IPS-18c (cell line): Measurements from ENCODE around the gene CEBPA.

Source experiments
- H3K4me3 ChIP-seq: 2 replicates; pipeline ENCODE4 v1.7.0; 2013; ENCODE audit warnings: low read depth, mild to moderate bottlenecking, low read length, moderate library complexity; ENCODE audit not compliant: insufficient read depth
- H3K9me3 ChIP-seq: one replicate; pipeline ENCODE4 v1.6.1; 2013; ENCODE audit warnings: mild to moderate bottlenecking, low read length, moderate library complexity; ENCODE audit not compliant: control insufficient read depth, insufficient read depth

The CEBPA gene

DNA sequence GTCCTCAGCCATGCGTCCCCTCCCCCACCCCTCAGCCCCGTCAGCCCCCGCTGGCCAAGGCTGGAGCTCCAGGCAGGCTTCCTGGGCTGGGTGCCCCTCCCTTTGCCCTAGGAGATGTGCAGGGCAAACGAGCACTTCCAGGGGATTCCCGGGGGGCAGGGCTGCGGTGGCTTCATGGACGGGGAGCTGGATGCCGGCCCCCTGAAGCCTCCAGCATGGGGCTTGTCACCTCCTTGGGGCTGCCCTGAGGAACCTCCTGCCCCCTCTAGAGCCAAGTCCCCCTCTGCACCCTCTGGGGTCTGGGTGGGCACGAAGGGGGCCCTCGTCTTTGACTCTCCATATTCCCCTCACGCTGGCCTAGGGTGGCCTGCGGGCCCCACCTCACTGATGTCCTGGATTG, 51.3 kb downstream of the CEBPA start:
- no peaks in the 10 kb centered on the region for H3K9me3 ChIP-seq
- H3K4me3 ChIP-seq: no peak overlapping the region

DNA sequence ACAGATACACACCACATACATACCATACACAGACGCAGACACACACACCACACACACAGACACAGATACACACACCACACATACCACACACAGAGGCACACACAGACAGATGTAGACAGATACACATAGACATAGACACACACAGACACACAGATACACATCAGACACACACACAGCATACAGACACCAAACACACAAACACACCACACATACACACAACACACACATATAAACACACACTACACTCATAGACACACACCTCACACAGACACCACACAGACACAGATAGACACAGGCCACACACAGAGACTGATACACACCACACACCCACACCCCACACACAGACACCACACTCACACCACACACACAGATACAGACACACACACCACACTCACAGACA, 51.8 kb downstream of the CEBPA start:
- H3K4me3 ChIP-seq: no peak overlapping the region
- H3K9me3 ChIP-seq: no peaks in the 10 kb centered on the region
